Neuronal stem cell (in vitro differentiated cells): ENCODE data around the gene FNDC8.
A peak's percentile ranks its signal among the peaks of the same experiment; 100 is the strongest.
"Not testable (repeated sequence)": the region's sequence is repeated elsewhere in the genome, so short reads cannot be mapped to it uniquely, and the experiment has no call there.

Experiments
- DNase-seq: peaks from one replicate; pipeline ENCODE4 v3.0.0-alpha.2; 2013; ENCODE audit warnings: low spot score
- H2AFZ ChIP-seq: one replicate; pipeline ENCODE4 v1.6.1; 2013; ENCODE audit warnings: mild to moderate bottlenecking, low read length, inconsistent platforms
- H2AK5ac ChIP-seq: 2 replicates; pipeline ENCODE4 v1.6.1; 2013; ENCODE audit warnings: low read depth, mild to moderate bottlenecking, inconsistent platforms, low read length, moderate library complexity, mixed read lengths
- H2BK120ac ChIP-seq: 2 replicates; pipeline ENCODE4 v1.6.1; 2013; ENCODE audit warnings: low read depth, mild to moderate bottlenecking, inconsistent platforms, low read length, moderate library complexity, mixed read lengths
- H2BK12ac ChIP-seq: one replicate; pipeline ENCODE4 v1.6.1; 2013; ENCODE audit warnings: low read length, inconsistent platforms
- H2BK15ac ChIP-seq: 2 replicates; pipeline ENCODE4 v1.6.1; 2013; ENCODE audit warnings: mild to moderate bottlenecking, low read length, inconsistent platforms, mixed read lengths
- H2BK5ac ChIP-seq: one replicate; pipeline ENCODE4 v1.6.1; 2013; ENCODE audit warnings: inconsistent platforms, mild to moderate bottlenecking, low read length, moderate library complexity
- H3K14ac ChIP-seq: one replicate; pipeline ENCODE4 v1.6.1; 2013; ENCODE audit warnings: low read length, inconsistent platforms
- H3K18ac ChIP-seq: 2 replicates; pipeline ENCODE4 v1.6.1; 2013; ENCODE audit warnings: low read length, inconsistent platforms
- H3K23ac ChIP-seq: 2 replicates; pipeline ENCODE4 v1.6.1; 2013; ENCODE audit warnings: low read depth, mild to moderate bottlenecking, mixed read lengths, low read length, inconsistent platforms; ENCODE audit not compliant: poor library complexity
- H3K27ac ChIP-seq: replicated peaks from 3 replicates; pipeline ENCODE4 v1.5.1; 2013; ENCODE audit warnings: low read length, inconsistent platforms
- H3K27me3 ChIP-seq, 3 experiments: 2 replicates each; pipeline ENCODE4 v1.6.1; 2013; ENCODE audit warnings: low read length in 3 of 3, mild to moderate bottlenecking in 2 of 3, inconsistent platforms in 1 of 3, low read depth in 1 of 3, mixed read lengths in 1 of 3, moderate library complexity in 1 of 3; ENCODE audit not compliant: control insufficient read depth in 3 of 3, insufficient read depth in 3 of 3
- H3K36me3 ChIP-seq, 2 donors: replicated peaks in 1 of 2; 2 replicates each; pipeline ENCODE4 v1.6.1; 2013; ENCODE audit warnings: low read length in 2 of 2; ENCODE audit not compliant: control insufficient read depth in 2 of 2, insufficient read depth in 2 of 2
- H3K4ac ChIP-seq: 2 replicates; pipeline ENCODE4 v1.6.1; 2013; ENCODE audit warnings: inconsistent platforms, mild to moderate bottlenecking, low read length, moderate library complexity
- H3K4me1 ChIP-seq, 2 donors: 1 replicate in 1 of 2; 2 replicates in 1 of 2; pipeline ENCODE4 v1.6.1; 2013; ENCODE audit warnings: low read length in 2 of 2, low read depth in 1 of 2; ENCODE audit not compliant: control insufficient read depth in 2 of 2, insufficient read depth in 1 of 2
- H3K4me2 ChIP-seq: one replicate; pipeline ENCODE4 v1.6.1; 2013; ENCODE audit warnings: mild to moderate bottlenecking, low read length, inconsistent platforms; ENCODE audit not compliant: insufficient read depth, poor library complexity, severe bottlenecking
- H3K4me3 ChIP-seq, 2 donors: 2 replicates each; pipeline ENCODE4 v1.5.1; 2013; ENCODE audit warnings: low read length in 2 of 2, mild to moderate bottlenecking in 2 of 2, inconsistent platforms in 1 of 2, moderate library complexity in 1 of 2
- H3K79me1 ChIP-seq: one replicate; pipeline ENCODE4 v1.6.1; 2013; ENCODE audit warnings: low read depth, mild to moderate bottlenecking, inconsistent platforms, low read length, moderate library complexity
- H3K9ac ChIP-seq: one replicate; pipeline ENCODE4 v1.6.1; 2013; ENCODE audit warnings: mild to moderate bottlenecking, low read depth, low read length, inconsistent platforms; ENCODE audit not compliant: poor library complexity
- H3K9me3 ChIP-seq, 2 donors: replicated peaks in 1 of 2; 2 replicates each; pipeline versions ENCODE3 to v1.6.1; 2013; ENCODE audit warnings: low read length in 2 of 2, mild to moderate bottlenecking in 2 of 2, inconsistent platforms in 1 of 2, low read depth in 1 of 2, mixed read lengths in 1 of 2, moderate library complexity in 1 of 2; ENCODE audit not compliant: control insufficient read depth in 2 of 2, insufficient read depth in 1 of 2
- H4K8ac ChIP-seq: one replicate; pipeline ENCODE4 v1.6.1; 2013; ENCODE audit warnings: low read depth, mild to moderate bottlenecking, inconsistent platforms, low read length, moderate library complexity
- H4K91ac ChIP-seq: one replicate; pipeline ENCODE4 v1.6.1; 2013; ENCODE audit warnings: low read length, low read depth, mild to moderate bottlenecking, inconsistent platforms; ENCODE audit not compliant: poor library complexity
- WGBS, 2 donors: extraction: QIAGEN DNeasy Blood & Tissue Kit; methylation state at CpG; one replicate each; pipeline ENCODE4 v1.1.7; 2013; ENCODE audit warnings: missing lambda C conversion rate in 2 of 2, mixed read lengths in 1 of 2; ENCODE audit not compliant: insufficient read length in 2 of 2, insufficient replicate concordance in 1 of 2; ENCODE audit errors: extremely low coverage in 2 of 2; 5-methylcytosine and 5-hydroxymethylcytosine counted together

Gene FNDC8

GRCh38 chr17:35148144-35148543, 26.7 kb downstream of the FNDC8 start:
- no peak overlapping the region for H3K4me2 ChIP-seq
- no CpG with 5 or more reads among the region's 9 CpGs for WGBS, 2 donors
- no peak overlapping the region for H4K91ac ChIP-seq
- H3K14ac ChIP-seq, result no peak overlapping the region
- H3K27ac ChIP-seq, result no peak overlapping the region
- no peaks in the 10 kb centered on the region for H3K36me3 ChIP-seq
- no peak overlapping the region for H3K18ac ChIP-seq
- no peak overlapping the region for H2AFZ ChIP-seq
- no peak overlapping the region for H3K9ac ChIP-seq
- H3K4me1 ChIP-seq, result no peaks in the 10 kb centered on the region
- H2BK15ac ChIP-seq, result no peak overlapping the region
- H4K8ac ChIP-seq, result no peak overlapping the region
- H3K27me3 ChIP-seq, result peaks cover 0 to 32% (median 0%) of the 10 kb centered on the region in 3 experiments
- H2BK120ac ChIP-seq, result peak overlapping the region; percentile 66
- no peak overlapping the region for H3K4ac ChIP-seq
- no peak overlapping the region for H3K4me3 ChIP-seq
- no peak overlapping the region for H2BK5ac ChIP-seq
- no peak overlapping the region for H3K23ac ChIP-seq
- H2AK5ac ChIP-seq, result peak overlapping the region; percentile 40
- H3K9me3 ChIP-seq, result no peaks in the 10 kb centered on the region
- H3K79me1 ChIP-seq, result no peaks in the 10 kb centered on the region
- no peak for DNase-seq
- no peak overlapping the region for H2BK12ac ChIP-seq

GRCh38 chr17:35149941-35150340, 28.5 kb downstream of the FNDC8 start:
- Histone ChIP-seq H2BK5ac (no peak overlapping the region), H3K27ac (no peak overlapping the region), H2BK15ac (no peak overlapping the region), H3K9ac (no peak overlapping the region), H3K4me1 (no peaks in the 10 kb centered on the region), H3K36me3 (no peaks in the 10 kb centered on the region), H4K8ac (peak overlapping the region; percentile 65), H3K18ac (no peak overlapping the region), H3K4me3 (no peak overlapping the region), H3K4ac (no peak overlapping the region), H2BK12ac (no peak overlapping the region), H3K79me1 (no peaks in the 10 kb centered on the region), H2AFZ (no peak overlapping the region), H2AK5ac (no peak overlapping the region), H2BK120ac (no peak overlapping the region), H3K14ac (no peak overlapping the region), H4K91ac (no peak overlapping the region), H3K9me3 (no peaks in the 10 kb centered on the region), H3K23ac (no peak overlapping the region), H3K27me3 (peaks cover 0 to 32% (median 0%) of the 10 kb centered on the region in 3 experiments), H3K4me2 (no peak overlapping the region)
- whole genome bisulfite sequencing, 2 donors, result no CpG with 5 or more reads among the region's 11 CpGs
- DNase-seq, result no peak

GRCh38 chr17:35151080-35151479, 29.7 kb downstream of the FNDC8 start:
- not testable (repeated sequence) for H3K4me1 ChIP-seq, H2BK12ac ChIP-seq, H2AFZ ChIP-seq, DNase-seq, H2BK120ac ChIP-seq, H2BK5ac ChIP-seq, H4K8ac ChIP-seq, H3K23ac ChIP-seq, H2BK15ac ChIP-seq, H3K4ac ChIP-seq, H3K4me3 ChIP-seq, H3K4me2 ChIP-seq, H2AK5ac ChIP-seq, H3K9ac ChIP-seq, H3K79me1 ChIP-seq, H3K36me3 ChIP-seq, H3K14ac ChIP-seq, H3K27ac ChIP-seq, H3K18ac ChIP-seq, H4K91ac ChIP-seq, H3K9me3 ChIP-seq
- WGBS, 2 donors, result no CpG with 5 or more reads among the region's 29 CpGs
- peaks cover 0 to 32% (median 0%) of the 10 kb centered on the region in 3 experiments for H3K27me3 ChIP-seq

- WGBS, 2 donors, result no CpG with 5 or more reads among the region's 13 CpGs
- Histone ChIP-seq H3K27me3 (peaks cover 0 to 19% (median 0%) of the 10 kb centered on the region in 3 experiments), H3K18ac (no peak overlapping the region), H2BK15ac (no peak overlapping the region), H2BK12ac (peak overlapping the region; percentile 30), H3K9ac (no peak overlapping the region), H3K14ac (no peak overlapping the region), H3K23ac (no peak overlapping the region), H3K9me3 (no peaks in the 10 kb centered on the region), H2AFZ (no peak overlapping the region), H4K8ac (no peak overlapping the region), H3K36me3 (no peaks in the 10 kb centered on the region), H3K4ac (no peak overlapping the region), H3K4me2 (no peak overlapping the region), H3K4me3 (no peak overlapping the region), H2BK5ac (no peak overlapping the region), H3K79me1 (no peaks in the 10 kb centered on the region), H4K91ac (no peak overlapping the region), H2BK120ac (no peak overlapping the region), H3K4me1 (no peaks in the 10 kb centered on the region), H3K27ac (no peak overlapping the region), H2AK5ac (no peak overlapping the region)
- no peak for DNase-seq
Measured at GRCh38 chr17:35152421-35153140, 31.2 kb downstream of the FNDC8 start.
